ENCODE results near the gene PBX3. TPM values are rescaled to one million over a fixed set of nuclear protein-coding genes. Genes with fewer than 3 reads are reported as not detected.

The PBX3 gene
- total RNA-seq, 2 donors from 2014 or later = 15.1 to 21.1 TPM

- TF ChIP-seq CTCF (IDR thresholded peaks at IDR 0.05) = no peak
- Histone ChIP-seq H3K27ac (no peak overlapping the region), H3K27me3 (no peaks in the 10 kb centered on the region), H3K36me3 (no peaks in the 10 kb centered on the region), H3K4me1 (no peaks in the 10 kb centered on the region), H3K9ac (ENCODE audit: low read depth in 2 of 2, low read length in 2 of 2) (no peak overlapping the region), H3K9me3 (no peaks in the 10 kb centered on the region), H3K4me3 (no peak overlapping the region)
- intact Hi-C loops (cut with DNase I) = no loop called here
- DNase-seq = no peak
These were observed 103.6 kb downstream of the PBX3 start for GRCh38 chr9:125850763-125851162.

- intact Hi-C loops (cut with DNase I) = no loop called here
- Histone ChIP-seq H3K4me3 (no peak overlapping the region), H3K9ac (ENCODE audit: low read depth in 2 of 2, low read length in 2 of 2) (no peak overlapping the region), H3K27ac (no peak overlapping the region), H3K9me3 (no peaks in the 10 kb centered on the region), H3K4me1 (no peaks in the 10 kb centered on the region), H3K27me3 (no peaks in the 10 kb centered on the region), H3K36me3 (no peaks in the 10 kb centered on the region)
- DNase-seq = no peak
- TF ChIP-seq CTCF (IDR thresholded peaks at IDR 0.05) = no peak
These were observed 104.8 kb downstream of the PBX3 start for GRCh38 chr9:125851979-125852378.

- Histone ChIP-seq H3K4me1 (no peaks in the 10 kb centered on the region), H3K4me3 (no peak overlapping the region), H3K27me3 (no peaks in the 10 kb centered on the region), H3K9ac (ENCODE audit: low read depth in 2 of 2, low read length in 2 of 2) (no peak overlapping the region), H3K9me3 (no peaks in the 10 kb centered on the region), H3K27ac (no peak overlapping the region), H3K36me3 (no peaks in the 10 kb centered on the region)
- no peak for DNase-seq
- no peak for TF ChIP-seq CTCF (IDR thresholded peaks at IDR 0.05)
- intact Hi-C loops (cut with DNase I) = no loop called here
These were observed 105.2 kb downstream of the PBX3 start for GRCh38 chr9:125852386-125852785.

GRCh38 chr9:125854553-125855275, 107.5 kb downstream of the PBX3 start:
- intact Hi-C loops (cut with DNase I) = no loop called here
- Histone ChIP-seq H3K36me3 (no peaks in the 10 kb centered on the region), H3K4me3 (no peak overlapping the region), H3K9ac (ENCODE audit: low read depth in 2 of 2, low read length in 2 of 2) (no peak overlapping the region), H3K9me3 (no peaks in the 10 kb centered on the region), H3K4me1 (no peaks in the 10 kb centered on the region), H3K27me3 (no peaks in the 10 kb centered on the region), H3K27ac (no peak overlapping the region)
- TF ChIP-seq CTCF (IDR thresholded peaks at IDR 0.05) = no peak
- DNase-seq = no peak

GRCh38 chr9:125856331-125856730, 109.2 kb downstream of the PBX3 start:
- Histone ChIP-seq H3K27me3 (no peaks in the 10 kb centered on the region), H3K4me3 (no peak overlapping the region), H3K36me3 (no peaks in the 10 kb centered on the region), H3K27ac (no peak overlapping the region), H3K9me3 (no peaks in the 10 kb centered on the region), H3K9ac (ENCODE audit: low read depth in 2 of 2, low read length in 2 of 2) (no peak overlapping the region), H3K4me1 (no peaks in the 10 kb centered on the region)
- no peak for DNase-seq
- intact Hi-C loops (cut with DNase I) = no loop called here
- no peak for TF ChIP-seq CTCF (IDR thresholded peaks at IDR 0.05)
